ENCODE data around the gene DSG4. TPM values are rescaled to one million over a fixed set of nuclear protein-coding genes. Genes with fewer than 3 reads are reported as not detected.

Gene DSG4
- total RNA-seq, 1 experiment from 2014 or later = 0.07 TPM

- TF ChIP-seq CTCF (IDR thresholded peaks at IDR 0.05 in 2 of 3, conservative IDR thresholded peaks at IDR 0.05 in 1 of 3; ENCODE audit: borderline replicate concordance in 1 of 3, insufficient read depth in 1 of 3, low read depth in 2 of 3, low read length in 2 of 3) (no peak), CEBPB (IDR thresholded peaks at IDR 0.05; ENCODE audit: low read depth) (no peak), POLR2AphosphoS5 (IDR thresholded peaks at IDR 0.05; ENCODE audit: low read depth, low read length) (no peak), ZFX (IDR thresholded peaks at IDR 0.05) (no peak)
Observed at GRCh38 chr18:31386741-31387140, 10.2 kb downstream of the DSG4 start (continued).

- ChIA-PET POLR2A (no interaction called here), RAD21 (ENCODE audit: low non-redundant PET in 1 of 2, low total read pairs in 2 of 2, uncharacterized antibody in 2 of 2, unreplicated experiment in 2 of 2) (no interaction called here), CTCF (interaction anchor here (0.5 kb wide), 1 partner anchor 31 kb away, joined by 5 read pairs; no protein-coding TSS in a partner anchor)
- peaks cover 22 to 29% of the 10 kb centered on the region in 2 experiments for H3K4me1 ChIP-seq (ENCODE audit: control insufficient read depth in 1 of 2, insufficient read depth in 2 of 2, low read length in 2 of 2)
- no peak overlapping the region for H3K9ac ChIP-seq (ENCODE audit: low read length)
- no TSS peak for BruUV-seq (replicated peaks)
- no peaks in the 10 kb centered on the region for H3K9me3 ChIP-seq (ENCODE audit: control insufficient read depth in 1 of 2, insufficient read depth in 1 of 2, low read depth in 1 of 2, low read length in 2 of 2)
- no peak for ATAC-seq
- no peaks in the 10 kb centered on the region for H4K20me1 ChIP-seq (ENCODE audit: insufficient read depth)
- H3K9me2 ChIP-seq (ENCODE audit: insufficient read depth) = no peaks in the 10 kb centered on the region
- intact Hi-C loops (cut with micrococcal nuclease) = loop anchor here (10.0 kb wide), 2 partner anchors 288 to 388 kb away; partner anchors contain the start of gene DSC2
- no peaks in the 10 kb centered on the region for H3K27me3 ChIP-seq (ENCODE audit: insufficient read depth, low read length)
- no peaks in the 10 kb centered on the region for H3K36me3 ChIP-seq (ENCODE audit: control insufficient read depth in 1 of 2, insufficient read depth in 2 of 2, low read length in 2 of 2)
- no peak for DNase-seq (ENCODE audit: low read depth, low spot score)
- TF ChIP-seq ZNF274 (IDR thresholded peaks at IDR 0.05; ENCODE audit: low read depth, low read length) (no peak), ATF3 (IDR thresholded peaks at IDR 0.05) (no peak), RAD21 (IDR thresholded peaks at IDR 0.05; ENCODE audit: low read depth) (no peak), SIN3A (IDR thresholded peaks at IDR 0.05; ENCODE audit: low read depth) (no peak), JUND (IDR thresholded peaks at IDR 0.05) (no peak), SRF (IDR thresholded peaks at IDR 0.05; ENCODE audit: low read depth) (no peak), REST (IDR thresholded peaks at IDR 0.05; ENCODE audit: low read depth) (no peak), EZH2phosphoT487 (IDR thresholded peaks at IDR 0.05; ENCODE audit: borderline replicate concordance) (no peak), CEBPB (IDR thresholded peaks at IDR 0.05; ENCODE audit: low read depth) (no peak), CTCF (IDR thresholded peaks at IDR 0.05 in 2 of 3, conservative IDR thresholded peaks at IDR 0.05 in 1 of 3; ENCODE audit: borderline replicate concordance in 1 of 3, insufficient read depth in 1 of 3, low read depth in 2 of 3, low read length in 2 of 3) (no peak), FOSL1 (IDR thresholded peaks at IDR 0.05; ENCODE audit: low read depth) (no peak), EGR1 (IDR thresholded peaks at IDR 0.05; ENCODE audit: low read depth) (no peak), TCF7L2 (IDR thresholded peaks at IDR 0.05; ENCODE audit: borderline replicate concordance, extremely low read depth, insufficient read depth, insufficient read length) (no peak), CBX3 (IDR thresholded peaks at IDR 0.05; ENCODE audit: low read depth) (no peak)
- no peak overlapping the region for H3K4me3 ChIP-seq (replicated peaks in 1 of 2; ENCODE audit: low read depth in 1 of 2, low read length in 2 of 2)
- H3K79me2 ChIP-seq (ENCODE audit: insufficient read depth, low read length) = no peaks in the 10 kb centered on the region
- no peak overlapping the region for H3K27ac ChIP-seq (ENCODE audit: low read depth, low read length)
- H2AFZ ChIP-seq (ENCODE audit: low read depth, low read length, poor library complexity, severe bottlenecking) = peak overlapping the region; percentile 65
- no peak overlapping the region for H3K4me2 ChIP-seq (ENCODE audit: low read length)
Observed at GRCh38 chr18:31393286-31393685, 16.7 kb downstream of the DSG4 start.
